Right ventricle myocardium superior (tissue), 1 donor: ENCODE results near the gene COX20. TPM values are rescaled to one million over a fixed set of nuclear protein-coding genes. Genes with fewer than 3 reads are reported as not detected.
"Not testable (repeated sequence)": the region's sequence is repeated elsewhere in the genome, so short reads cannot be mapped to it uniquely, and the experiment has no call there.

Experiments used
- ATAC-seq: fragments of 200-7000 bp; cut with Tn5 transposase; one replicate; pipeline ENCODE4 v1.9.1; 2020; ENCODE audit warnings: mild to moderate bottlenecking; ENCODE audit not compliant: poor library complexity
- DNase-seq: peaks from one replicate; pipeline ENCODE4 v3.0.0-alpha.2; 2020
- intact Hi-C: fragments of 100-400 bp; cut with DNase I; formaldehyde crosslinking; loops from one replicate; pipeline ENCODE4 v1.11.2; 2022
- total RNA-seq: library from RNA; stranded (reverse); fragmentation: NEBNext Ultra II Directional; extraction: Animal tissue kit (Norgen Biotek cat#: 25700); gene quantifications from one replicate; pipeline ENCODE4 v1.2.1, GENCODE V29; 2021
- donor health status: DM: no; HTN: yes; CAD: no; lungs with severe emphysema.

COX20 gene
- total RNA-seq, 1 donor from 2014 or later = 68.7 TPM

DNA sequence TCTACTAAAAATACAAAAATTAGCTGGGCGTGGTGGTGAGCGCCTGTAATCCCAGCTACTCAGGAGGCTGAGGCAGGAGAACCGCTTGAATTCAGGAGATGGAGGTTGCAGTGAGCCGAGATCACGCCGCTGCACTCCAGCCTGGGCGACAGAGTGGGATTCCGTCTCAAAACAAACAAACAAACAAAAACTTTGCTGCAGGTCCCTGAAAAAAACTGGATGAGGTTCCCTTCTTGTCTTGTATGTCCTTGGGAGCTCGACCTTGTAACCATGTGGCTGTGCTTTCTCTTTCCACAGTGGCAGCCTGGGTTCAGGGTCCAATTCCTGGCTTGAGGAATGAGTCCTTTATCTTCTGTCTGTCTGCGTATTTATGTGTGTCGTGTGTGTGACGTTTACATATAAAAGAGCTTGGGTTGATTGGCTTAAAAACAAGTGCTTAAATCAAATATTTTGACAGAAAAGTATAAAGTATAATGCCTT, 18.0 kb upstream of the COX20 start:
- intact Hi-C loops = no loop called here
- no peak for ATAC-seq
- DNase-seq = no peak

DNA sequence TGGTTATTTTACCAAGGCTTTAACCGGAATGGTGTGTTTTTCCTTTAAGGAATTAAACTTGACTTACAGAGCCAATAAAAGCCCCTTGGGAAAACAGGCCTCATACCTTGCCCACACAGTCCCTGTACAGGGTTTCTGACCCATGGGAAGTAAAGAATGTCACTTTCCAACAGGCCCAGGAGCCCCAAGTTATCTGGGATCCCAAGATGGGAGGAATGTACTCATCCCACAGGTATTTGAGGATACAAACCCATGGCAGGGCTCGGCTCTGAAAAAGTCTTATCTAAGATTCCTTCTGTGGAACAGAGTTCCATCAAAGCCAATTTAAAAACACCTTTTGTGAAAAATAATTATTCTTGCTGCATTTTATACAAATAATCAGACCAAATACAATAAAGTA, 15.3 kb upstream of the COX20 start:
- ATAC-seq (no peak), DNase-seq (no peak)
- intact Hi-C loops = no loop called here

DNA sequence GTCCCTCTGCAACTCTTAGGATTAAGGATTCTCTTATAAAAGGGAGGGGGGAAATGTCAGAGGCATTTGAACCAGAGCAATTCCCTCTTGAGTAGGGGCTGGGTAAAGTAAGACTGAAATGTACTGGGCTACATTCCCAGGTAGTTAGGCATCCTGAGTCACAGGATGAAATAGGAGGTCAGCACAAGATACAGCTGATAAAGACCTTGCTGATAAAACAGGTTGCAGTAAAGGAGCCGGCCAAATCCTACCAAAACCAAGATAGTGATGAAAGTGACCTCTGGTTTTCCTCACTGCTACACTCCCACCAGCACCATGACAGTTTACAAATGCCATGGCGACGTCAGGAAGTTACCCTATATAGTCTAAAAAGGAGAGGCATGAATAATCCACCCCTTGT, 14.3 kb upstream of the COX20 start:
- no peak for DNase-seq
- intact Hi-C loops = no loop called here
- ATAC-seq = no peak

DNA sequence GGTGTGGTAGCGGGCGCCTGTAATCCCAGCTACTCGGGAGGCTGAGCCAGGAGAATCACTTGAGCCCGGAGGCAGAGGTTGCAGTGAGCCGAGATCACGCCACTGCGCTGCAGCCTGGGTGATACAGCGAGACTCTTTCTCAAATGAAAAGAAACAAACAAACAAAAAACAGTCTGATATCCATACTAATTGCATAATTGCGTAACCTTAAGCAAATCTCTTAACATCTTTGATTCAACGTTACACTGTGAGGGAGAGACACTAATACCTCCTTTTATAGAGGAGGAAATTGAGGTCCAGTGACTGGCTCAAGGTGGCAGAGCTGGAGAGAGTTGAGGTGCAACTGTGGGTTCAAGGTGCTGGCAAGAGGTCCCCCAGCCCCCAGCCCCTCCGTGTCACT, 12.6 kb upstream of the COX20 start:
- DNase-seq (no peak), ATAC-seq (no peak)
- intact Hi-C loops = no loop called here

DNA sequence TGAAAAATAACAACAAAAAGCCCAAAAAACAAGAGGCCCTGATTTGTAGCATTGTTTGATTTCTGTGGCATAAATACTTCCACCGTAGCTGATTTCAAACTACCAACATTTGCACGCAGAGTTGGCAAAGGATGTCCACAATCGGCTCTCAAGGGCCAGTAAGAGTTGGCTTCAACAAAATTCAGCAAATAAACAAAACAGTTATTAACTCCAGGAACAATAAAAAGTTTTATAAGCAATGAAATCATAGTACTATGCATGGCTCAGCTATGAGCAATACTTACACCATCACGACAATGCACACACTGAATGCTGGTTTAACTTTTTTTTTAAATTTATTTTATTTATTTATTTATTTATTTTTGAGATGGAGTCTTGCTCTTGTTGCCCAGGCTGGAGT, 8.7 kb upstream of the COX20 start:
- no peak for ATAC-seq

DNA sequence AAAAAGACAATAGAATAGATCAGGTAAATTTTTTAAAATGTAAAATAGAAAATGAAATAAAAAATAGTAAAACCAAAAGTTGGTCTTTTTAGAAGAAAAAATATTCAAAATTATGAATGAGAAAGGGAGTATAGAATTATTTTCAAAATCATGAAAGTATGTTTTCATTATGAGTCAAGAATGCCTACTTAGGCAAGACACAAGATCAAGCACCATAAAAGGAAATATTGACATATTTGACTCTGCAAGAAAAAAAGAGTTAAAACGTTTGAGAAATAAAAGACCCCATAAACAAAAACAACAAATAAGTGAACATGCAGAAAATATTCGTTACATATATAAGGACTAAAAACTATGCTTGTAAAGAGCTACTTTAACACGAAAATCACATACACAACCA, 4.8 kb upstream of the COX20 start:
- no peak for ATAC-seq
- intact Hi-C loops = loop anchor here (10.0 kb wide), 2 partner anchors 144 to 214 kb away; no protein-coding TSS in a partner anchor
- DNase-seq = no peak

More for the DNA sequence above, 8.7 kb upstream of the COX20 start:
- intact Hi-C loops = no loop called here
- DNase-seq = no peak

DNA sequence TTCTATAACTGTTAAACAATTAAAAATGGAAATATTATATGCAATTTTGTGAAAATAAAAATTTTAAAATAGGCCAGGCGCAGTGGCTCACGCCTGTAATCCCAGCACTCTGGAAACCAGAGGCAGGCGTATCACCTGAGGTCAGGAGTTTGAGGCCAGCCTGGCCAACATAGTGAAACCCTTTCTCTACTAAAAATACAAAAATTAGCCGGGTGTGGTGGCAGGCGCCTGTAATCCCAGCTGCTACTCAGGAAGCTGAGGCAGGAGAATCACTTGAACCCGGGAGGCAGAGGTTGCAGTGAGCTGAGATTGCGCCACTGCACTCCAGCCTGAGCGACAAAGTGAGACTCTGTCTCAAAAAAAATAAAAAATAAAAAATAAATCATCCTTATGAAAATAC, 2.2 kb upstream of the COX20 start:
- intact Hi-C loops = loop anchor here (10.0 kb wide), 2 partner anchors 142 to 212 kb away; no protein-coding TSS in a partner anchor
- not testable (repeated sequence) for ATAC-seq
- peak; percentile 64 for DNase-seq

DNA sequence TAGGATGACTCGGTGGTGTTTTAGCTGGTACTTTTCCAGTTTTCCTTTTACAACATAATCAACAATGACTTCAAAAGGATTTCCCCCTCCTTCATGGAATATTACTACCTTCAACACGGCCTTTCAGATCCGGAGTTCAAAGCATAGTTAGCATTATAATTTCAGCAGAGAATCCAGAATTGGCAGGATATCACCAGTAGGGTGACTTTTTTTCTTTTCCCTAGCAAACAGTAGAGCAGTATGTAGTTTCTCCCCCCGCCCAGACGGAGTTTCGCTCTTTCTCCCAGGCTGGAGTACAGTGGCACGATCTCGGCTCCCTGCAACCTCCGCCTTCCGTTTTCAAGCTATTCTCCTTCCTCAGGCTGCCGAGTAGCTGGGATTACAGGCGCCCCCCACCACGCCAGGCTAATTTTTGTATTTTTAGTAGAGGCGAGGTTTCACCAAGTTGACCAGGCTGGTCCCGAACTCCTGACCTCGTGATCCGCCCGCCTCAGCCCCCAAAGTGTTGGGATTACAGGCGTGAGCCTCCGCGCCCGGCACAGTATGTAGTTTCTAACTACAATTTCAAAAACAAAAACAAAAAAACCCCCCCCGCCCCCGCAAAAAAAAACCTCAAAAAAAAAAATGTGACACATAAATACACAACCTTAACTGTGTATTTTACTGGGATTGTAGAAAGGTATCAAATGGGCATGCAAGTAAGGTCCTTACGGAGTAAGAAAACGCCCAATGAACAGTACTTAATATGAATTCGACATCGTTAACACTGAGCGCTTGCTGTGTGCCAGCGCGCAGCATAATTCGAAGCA, 1.5 kb upstream of the COX20 start:
- DNase-seq (peak; percentile 72), ATAC-seq (peak; percentile 33)
- intact Hi-C loops = loop anchor here (2.0 to 10.0 kb wide), 3 partner anchors 31 to 211 kb away; partner anchors contain the start of gene HNRNPU

DNA sequence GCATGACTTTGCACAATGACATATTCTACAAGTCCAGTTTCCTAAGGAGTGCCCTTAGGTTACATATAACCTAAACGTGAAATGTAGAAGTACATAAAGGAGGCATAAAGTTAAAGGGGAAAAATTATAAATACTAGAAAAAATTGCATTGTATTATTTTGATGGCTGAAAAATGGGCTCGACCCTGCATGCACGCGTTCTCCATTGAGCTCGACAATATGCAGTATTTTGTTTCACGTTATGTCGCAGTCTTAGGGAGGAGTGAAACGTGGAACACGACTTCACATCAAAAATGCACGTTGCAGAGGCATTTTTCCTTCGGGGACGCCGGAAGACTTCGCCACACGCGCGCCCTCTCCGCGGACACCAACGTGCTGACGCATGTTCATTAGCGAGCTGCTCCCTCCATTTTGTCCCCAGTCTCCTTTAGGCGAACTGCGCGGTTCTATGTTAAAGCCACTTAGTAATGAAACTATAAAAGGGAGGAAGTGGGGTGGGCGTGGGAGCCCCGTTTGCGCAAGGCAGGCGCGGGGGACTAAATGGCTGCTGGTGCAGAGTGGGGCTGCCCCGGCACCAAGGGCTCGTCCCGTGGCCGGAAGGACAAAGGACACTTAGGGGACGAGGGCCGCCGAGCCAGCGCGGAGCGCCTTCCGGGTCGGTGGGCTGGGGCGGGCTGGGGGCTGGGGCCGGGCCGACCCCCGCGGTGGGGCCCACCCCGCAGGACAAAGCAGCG, 749 bp upstream of the COX20 start:
- no peak for ATAC-seq
- DNase-seq = peak; percentile 93
- intact Hi-C loops = loop anchor here (2.0 to 10.0 kb wide), 3 partner anchors 30 to 210 kb away; partner anchors contain the start of gene HNRNPU

DNA sequence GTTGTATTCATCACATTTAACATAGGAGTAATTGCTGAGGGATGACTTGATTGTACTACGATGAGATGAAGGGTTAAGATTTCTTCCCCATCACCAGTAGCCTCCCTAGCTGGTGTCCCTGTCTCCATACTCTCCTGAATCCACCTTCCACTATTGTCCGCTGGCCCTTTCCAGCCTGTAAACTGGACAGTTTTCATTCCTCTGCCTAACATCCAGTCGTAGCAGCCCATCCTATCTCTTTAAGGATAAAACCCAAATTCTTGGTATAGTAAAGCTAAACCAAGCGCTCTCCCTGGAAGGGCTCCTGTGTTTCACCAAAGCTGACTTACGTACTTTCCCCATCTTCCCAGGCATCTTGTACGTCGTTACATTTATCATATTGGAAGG, 670 bp downstream of the COX20 start:
- intact Hi-C loops = loop anchor here (10.0 kb wide), 2 partner anchors 139 to 209 kb away; no protein-coding TSS in a partner anchor
- no peak for ATAC-seq
- DNase-seq = no peak

DNA sequence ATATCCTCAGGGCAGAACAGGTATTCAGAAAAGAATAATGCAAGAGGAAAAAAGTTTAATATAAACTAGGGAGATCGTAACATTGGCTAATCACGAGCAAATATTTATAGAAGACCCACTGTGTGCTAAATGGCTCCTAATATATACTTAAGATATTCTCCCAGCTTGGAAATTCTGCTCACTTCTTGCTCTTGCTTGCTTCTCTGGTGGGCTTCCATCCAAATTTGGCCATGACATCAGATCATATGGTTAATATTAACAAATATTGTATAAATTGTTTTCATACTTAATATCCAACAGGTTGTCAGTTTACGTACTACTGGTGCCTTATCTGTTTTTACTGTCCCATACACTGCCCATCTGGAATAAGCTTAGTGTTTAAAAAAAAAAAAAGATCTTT, 1.1 kb downstream of the COX20 start:
- DNase-seq = no peak
- intact Hi-C loops = loop anchor here (10.0 kb wide), 2 partner anchors 138 to 208 kb away; no protein-coding TSS in a partner anchor
- ATAC-seq = no peak

DNA sequence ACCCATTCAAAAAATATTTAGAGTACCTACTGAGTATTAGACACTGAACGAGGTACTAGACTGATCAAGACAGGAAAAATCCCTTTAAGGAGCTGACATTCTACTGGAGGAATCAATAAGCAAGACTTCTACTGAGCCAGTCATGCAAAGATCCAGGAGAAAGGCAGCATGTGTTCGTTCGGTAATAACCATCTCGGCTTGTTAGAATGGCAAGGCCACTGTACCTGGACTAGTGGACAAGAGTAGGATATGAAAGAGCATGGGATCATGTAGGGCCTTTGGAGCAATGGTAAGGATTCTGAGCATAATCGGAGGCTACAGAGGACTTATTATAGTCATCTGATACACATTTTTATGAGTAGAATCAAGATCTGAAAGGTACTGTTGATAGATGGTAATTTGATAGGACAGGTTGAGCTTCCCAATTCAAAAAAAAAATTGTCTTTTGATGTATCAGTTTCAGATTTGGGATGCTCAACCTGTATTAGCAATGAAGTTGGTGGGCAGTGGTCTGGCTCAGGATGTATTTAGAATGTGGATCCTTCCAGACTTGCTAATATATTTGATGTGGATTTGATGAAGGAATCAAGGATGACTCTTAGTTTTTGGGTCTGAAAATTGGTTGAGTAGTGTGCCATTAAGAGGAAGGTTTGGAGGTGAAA, 2.3 kb downstream of the COX20 start:
- DNase-seq (no peak), ATAC-seq (no peak)
- intact Hi-C loops = loop anchor here (10.0 kb wide), 2 partner anchors 137 to 207 kb away; no protein-coding TSS in a partner anchor

DNA sequence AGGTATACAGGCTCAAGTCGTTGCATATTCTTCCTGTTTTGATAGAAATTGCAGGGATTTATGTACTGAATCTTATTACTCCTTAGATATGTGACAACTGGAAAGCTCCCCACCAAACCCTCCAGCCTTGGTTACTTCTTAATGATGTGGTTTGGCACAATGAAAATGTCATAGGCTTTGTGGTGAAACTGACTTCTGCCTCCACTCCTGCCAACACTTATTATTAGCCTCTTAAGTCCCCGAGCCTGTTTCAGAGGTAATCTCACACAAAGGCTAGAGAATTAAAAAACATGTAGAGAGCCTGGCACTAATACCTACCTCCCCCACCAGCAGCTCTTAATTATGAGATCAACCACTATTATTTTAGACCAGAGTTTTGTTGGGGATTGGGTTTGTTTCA, 4.2 kb downstream of the COX20 start:
- no peak for ATAC-seq
- DNase-seq = no peak
- intact Hi-C loops = loop anchor here (10.0 kb wide), 2 partner anchors 135 to 205 kb away; no protein-coding TSS in a partner anchor

DNA sequence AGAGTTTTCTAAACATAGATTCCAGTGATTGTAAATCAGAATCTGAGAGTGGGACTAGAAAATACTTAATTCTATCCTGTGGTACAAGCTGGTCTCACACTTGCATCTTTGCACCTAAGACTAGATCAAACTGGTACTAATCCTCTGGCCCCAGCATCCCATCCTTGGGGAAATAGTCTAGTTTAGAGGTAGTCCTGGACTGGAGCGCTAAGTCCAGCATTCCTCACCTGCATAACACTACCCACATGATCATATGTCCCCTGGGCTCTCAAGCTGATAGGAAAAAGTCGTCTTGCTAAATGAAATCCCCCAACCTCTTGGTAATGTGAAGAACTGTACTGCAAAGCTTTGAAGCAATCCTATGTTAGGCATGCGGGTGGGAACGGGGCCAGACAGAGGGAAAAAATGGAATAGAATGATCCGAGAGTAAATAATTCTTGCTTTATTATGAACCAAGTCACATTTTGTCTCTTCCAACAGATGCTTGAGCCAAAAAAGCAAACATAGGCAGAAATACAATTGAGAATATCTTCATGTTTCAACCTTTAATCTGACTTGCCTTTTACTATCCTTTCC, 4.8 kb downstream of the COX20 start:
- intact Hi-C loops = no loop called here
- no peak for ATAC-seq

DNA sequence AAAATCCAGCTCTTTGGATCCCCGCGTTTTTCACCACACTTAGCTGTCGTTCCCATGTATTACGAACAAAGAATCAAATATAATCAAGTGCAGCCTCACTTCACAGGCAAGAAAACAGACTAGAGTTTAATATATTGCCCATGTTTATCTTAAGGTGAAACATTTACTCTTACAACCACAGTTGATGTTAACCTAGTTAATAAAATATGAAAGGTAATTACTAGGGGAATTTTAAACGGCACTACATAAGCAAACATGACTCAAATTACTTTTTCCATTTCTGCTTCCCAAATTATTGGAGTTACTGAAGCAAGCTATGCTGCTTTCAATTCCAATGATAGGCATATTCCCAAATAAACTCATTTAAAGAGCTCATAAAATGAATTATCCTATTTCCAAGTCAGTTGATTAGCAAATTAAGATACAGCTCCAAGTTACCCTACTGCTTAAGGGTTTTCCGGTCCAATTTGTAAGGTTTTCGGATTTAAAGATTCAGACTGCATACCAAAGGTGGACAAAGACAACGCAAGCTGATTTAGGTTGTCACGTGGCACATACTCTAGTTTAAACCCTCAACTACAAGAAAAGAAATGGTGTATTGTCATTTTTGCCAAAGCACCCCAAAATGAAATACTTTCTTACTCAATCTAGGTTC, 5.9 kb downstream of the COX20 start:
- intact Hi-C loops = no loop called here
- no peak for ATAC-seq
- no peak for DNase-seq

More for the DNA sequence above, 4.8 kb downstream of the COX20 start:
- DNase-seq = no peak

DNA sequence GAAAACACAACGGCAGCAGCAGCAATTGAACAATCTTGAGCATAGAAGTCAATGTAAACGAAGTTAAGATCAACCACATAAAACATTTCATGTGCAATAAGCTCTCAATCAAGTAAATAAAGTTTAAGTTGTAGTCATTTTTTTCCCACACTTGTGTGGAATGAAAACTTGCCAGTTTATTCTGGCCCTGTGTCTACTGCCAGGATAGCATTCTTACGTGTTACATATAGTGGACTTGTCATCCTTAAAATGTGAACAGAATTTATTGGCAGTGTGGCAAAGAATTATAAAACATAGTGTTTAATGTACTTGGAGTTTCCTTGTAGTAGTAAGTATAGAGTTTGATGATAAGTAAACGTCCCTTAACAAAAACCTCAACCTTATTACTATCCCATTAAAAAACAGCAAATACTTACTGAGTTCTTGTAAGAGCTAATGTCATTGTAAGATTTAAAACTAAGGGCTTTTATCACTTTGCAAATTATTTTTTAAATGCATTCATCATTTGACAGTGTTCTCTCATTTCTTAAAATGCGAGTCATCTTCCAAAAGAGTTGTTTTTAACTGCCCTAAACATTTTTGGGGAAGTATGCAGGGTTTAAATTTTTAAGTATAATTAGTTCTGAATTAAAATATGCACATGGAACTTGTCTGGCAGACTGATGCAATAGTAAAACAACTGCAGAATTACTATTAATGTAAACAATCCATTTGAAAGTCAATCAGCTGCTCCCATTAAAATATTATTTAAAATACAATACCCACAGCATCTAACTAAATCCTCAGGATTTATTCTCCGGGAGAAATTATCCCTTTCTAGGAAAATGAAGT, 7.9 kb downstream of the COX20 start:
- ATAC-seq (no peak), DNase-seq (no peak)
- intact Hi-C loops = no loop called here
